Parathyroid adenoma (tissue), 2 donors: ENCODE results near the gene MGAT5B.

Experiments
- H2AFZ ChIP-seq: fragments of 300-600 bp; sonication (generic); one replicate; pipeline ENCODE4 v1.7.0; 2017; ENCODE audit warnings: antibody characterized with exemption, mild to moderate bottlenecking
- H3K27ac ChIP-seq: fragments of 300-600 bp; sonication (generic); one replicate; pipeline ENCODE4 v1.7.0; 2017
- H3K27me3 ChIP-seq: fragments of 300-600 bp; sonication (generic); one replicate; pipeline ENCODE4 v1.7.0; 2017; ENCODE audit warnings: low read length; ENCODE audit not compliant: control insufficient read depth, insufficient read depth
- H3K36me3 ChIP-seq: fragments of 300-600 bp; sonication (generic); one replicate; pipeline ENCODE4 v1.7.0; 2017; ENCODE audit warnings: low read length; ENCODE audit not compliant: control insufficient read depth, insufficient read depth
- H3K4me1 ChIP-seq: fragments of 300-600 bp; sonication (generic); one replicate; pipeline ENCODE4 v1.7.0; 2017; ENCODE audit warnings: control low read depth
- H3K4me2 ChIP-seq: fragments of 300-600 bp; sonication (generic); one replicate; pipeline ENCODE4 v1.7.0; 2017; ENCODE audit warnings: low read length
- H3K4me3 ChIP-seq: fragments of 300-600 bp; sonication (generic); one replicate; pipeline ENCODE4 v1.7.0; 2017; ENCODE audit warnings: low read depth, low read length
- H3K79me2 ChIP-seq: fragments of 300-600 bp; sonication (generic); one replicate; pipeline ENCODE4 v1.7.0; 2017; ENCODE audit warnings: control low read depth
- H3K9ac ChIP-seq: fragments of 300-600 bp; sonication (generic); one replicate; pipeline ENCODE4 v1.7.0; 2017; ENCODE audit warnings: mild to moderate bottlenecking
- H3K9me3 ChIP-seq: fragments of 300-600 bp; sonication (generic); one replicate; pipeline ENCODE4 v1.7.0; 2017; ENCODE audit warnings: low read length; ENCODE audit not compliant: control insufficient read depth
- CTCF ChIP-seq: fragments of 300-600 bp; sonication (generic); IDR thresholded peaks from one replicate; pipeline ENCODE4 v1.7.0; 2017; ENCODE audit warnings: antibody characterized with exemption, mild to moderate bottlenecking
- donor health status: primary hyperparathyroidism.

The MGAT5B gene

GRCh38 chr17:76881966-76882365 lies 13.8 kb downstream of the MGAT5B start:
- no peak overlapping the region for H3K9ac ChIP-seq
- H3K79me2 ChIP-seq, result no peaks in the 10 kb centered on the region
- H3K4me1 ChIP-seq, result no peaks in the 10 kb centered on the region
- H3K4me2 ChIP-seq, result no peak overlapping the region
- no peak overlapping the region for H3K4me3 ChIP-seq
- H3K36me3 ChIP-seq, result no peaks in the 10 kb centered on the region
- no peak for TF ChIP-seq CTCF
- H3K27me3 ChIP-seq, result no peaks in the 10 kb centered on the region
- H3K9me3 ChIP-seq, result no peaks in the 10 kb centered on the region
- H3K27ac ChIP-seq, result no peak overlapping the region
- no peak overlapping the region for H2AFZ ChIP-seq

- H2AFZ ChIP-seq, result no peak overlapping the region
- no peak overlapping the region for H3K4me2 ChIP-seq
- H3K27ac ChIP-seq, result no peak overlapping the region
- H3K9me3 ChIP-seq, result no peaks in the 10 kb centered on the region
- no peaks in the 10 kb centered on the region for H3K27me3 ChIP-seq
- no peak overlapping the region for H3K4me3 ChIP-seq
- H3K4me1 ChIP-seq, result no peaks in the 10 kb centered on the region
- no peak for TF ChIP-seq CTCF
- H3K36me3 ChIP-seq, result no peaks in the 10 kb centered on the region
- H3K9ac ChIP-seq, result no peak overlapping the region
- no peaks in the 10 kb centered on the region for H3K79me2 ChIP-seq
Measured at GRCh38 chr17:76883744-76884525, 15.7 kb downstream of the MGAT5B start.

GRCh38 chr17:76884995-76885893 lies 17.0 kb downstream of the MGAT5B start:
- TF ChIP-seq CTCF, result no peak

GRCh38 chr17:76885894-76886290 lies 17.7 kb downstream of the MGAT5B start:
- Histone ChIP-seq H3K27me3 (no peaks in the 10 kb centered on the region), H3K9me3 (no peaks in the 10 kb centered on the region), H3K27ac (no peak overlapping the region), H3K9ac (no peak overlapping the region), H3K4me1 (no peaks in the 10 kb centered on the region), H3K79me2 (no peaks in the 10 kb centered on the region), H3K4me3 (no peak overlapping the region), H2AFZ (no peak overlapping the region), H3K4me2 (no peak overlapping the region), H3K36me3 (no peaks in the 10 kb centered on the region)
- no peak for TF ChIP-seq CTCF

More at GRCh38 chr17:76884995-76885893, 17.0 kb downstream of the MGAT5B start:
- Histone ChIP-seq H3K27me3 (no peaks in the 10 kb centered on the region), H2AFZ (no peak overlapping the region), H3K36me3 (no peaks in the 10 kb centered on the region), H3K9me3 (no peaks in the 10 kb centered on the region), H3K27ac (no peak overlapping the region), H3K9ac (no peak overlapping the region), H3K4me2 (no peak overlapping the region), H3K4me3 (no peak overlapping the region), H3K4me1 (no peaks in the 10 kb centered on the region), H3K79me2 (no peaks in the 10 kb centered on the region)
